Kidney (tissue), 14 donors: ENCODE results near the gene FBXL7. TPM values are rescaled to one million over a fixed set of nuclear protein-coding genes. Genes with fewer than 3 reads are reported as not detected.

Source experiments
- DNase-seq, 5 donors: peaks; one replicate each; pipeline ENCODE4 v3.0.0-alpha.2; 2013 to 2020
- FAIRE-seq: peaks from 2 replicates; lab custom pipeline; 2012; peaks lifted over from hg19 to GRCh38; lab: Jason Lieb, UNC
- H3K27ac ChIP-seq, 2 donors: one replicate each; pipeline ENCODE4 v1.7.0; 2013; ENCODE audit warnings: low read depth in 2 of 2, low read length in 2 of 2, inconsistent platforms in 1 of 2
- H3K27me3 ChIP-seq: one replicate; pipeline ENCODE4 v1.7.1; 2013; ENCODE audit warnings: low read length, inconsistent platforms; ENCODE audit not compliant: control insufficient read depth, insufficient read depth
- H3K36me3 ChIP-seq, 3 donors: one replicate each; pipeline versions ENCODE4 v1.7.0 to v1.7.1; 2013; ENCODE audit warnings: low read length in 3 of 3, control low read depth in 1 of 3, inconsistent platforms in 1 of 3; ENCODE audit not compliant: insufficient read depth in 3 of 3, control insufficient read depth in 2 of 3
- H3K4me1 ChIP-seq, 3 donors: one replicate each; pipeline versions ENCODE4 v1.7.0 to v1.7.1; 2013; ENCODE audit warnings: low read length in 3 of 3, inconsistent platforms in 1 of 3, low read depth in 1 of 3; ENCODE audit not compliant: control insufficient read depth in 2 of 3, insufficient read depth in 2 of 3
- H3K4me3 ChIP-seq, 3 donors: one replicate each; pipeline versions ENCODE4 v1.7.0 to v1.8.1; 2013; ENCODE audit warnings: low read length in 3 of 3, control low read depth in 1 of 3, inconsistent platforms in 1 of 3
- H3K9ac ChIP-seq, 3 donors: one replicate each; pipeline versions ENCODE4 v1.7.0 to v1.7.1; 2013; ENCODE audit warnings: low read length in 3 of 3, control low read depth in 1 of 3, inconsistent platforms in 1 of 3
- H3K9me3 ChIP-seq, 3 donors: one replicate each; pipeline versions ENCODE4 v1.7.0 to v1.7.1; 2013; ENCODE audit warnings: low read length in 3 of 3, control low read depth in 1 of 3, inconsistent platforms in 1 of 3; ENCODE audit not compliant: control insufficient read depth in 2 of 3, insufficient read depth in 1 of 3
- intact Hi-C: fragments of 100-400 bp; cut with DNase I; formaldehyde crosslinking; loops from one replicate; pipeline ENCODE4 v1.11.1; 2022
- polyA plus RNA-seq: library from polyadenylated mRNA; stranded (reverse); fragments of 350-450 nt; fragmentation: Illumina TruSeq; extraction: RNeasy Lipid Tissue Mini Kit (QIAGEN cat#74804); gene quantifications from one replicate; pipeline ENCODE4 v1.2.3, GENCODE V29; 2014; ENCODE audit warnings: low read depth, low replicate concordance; ENCODE audit not compliant: insufficient read depth
- total RNA-seq: library from RNA; stranded (reverse); fragmentation: NEBNext Ultra II Directional; extraction: Animal tissue kit (Norgen Biotek cat#: 25700); gene quantifications from one replicate; pipeline ENCODE4 v1.2.1, GENCODE V29; 2021
- TF ChIP-seq, protein P1 (sequence below): IDR thresholded peaks from 3 replicates; pipeline ENCODE4 v1.5.1; 2012; ENCODE audit warnings: mild to moderate bottlenecking, moderate library complexity, borderline replicate concordance; ENCODE audit not compliant: insufficient read depth; ENCODE audit errors: extremely low read depth
- donor health status: control.
- donor health status: control.
- donor health status: control.
- donor health status: control.
- donor health status: control.
- donor health status: DM: yes; HTN: yes; CAD: no.
- donor health status: Normal renal cell carcinoma (clear cell type).

Gene FBXL7
- total and polyA plus RNA-seq, 2 donors from 2014 or later: 3.9 to 6.1 TPM

DNA sequence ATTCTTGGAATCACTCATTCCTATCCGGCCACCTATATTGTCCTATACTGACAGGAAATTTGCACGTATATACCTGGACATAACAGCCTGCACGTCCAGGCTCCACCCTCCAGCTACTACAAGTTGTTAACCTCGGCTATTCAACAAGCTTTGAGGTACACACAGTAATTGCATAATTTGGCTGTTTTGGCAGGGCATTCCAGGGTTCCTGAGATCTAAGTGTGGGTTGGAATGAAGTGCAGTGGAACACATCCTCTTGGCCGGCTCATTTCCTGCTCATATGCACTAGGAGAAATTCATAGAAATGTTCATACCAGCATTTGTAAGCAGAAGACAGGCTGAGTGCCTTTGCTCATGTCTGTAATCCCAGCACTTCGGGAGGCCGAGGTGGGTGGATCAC, 222.3 kb downstream of the FBXL7 start:
- TF ChIP-seq, protein P1, sequence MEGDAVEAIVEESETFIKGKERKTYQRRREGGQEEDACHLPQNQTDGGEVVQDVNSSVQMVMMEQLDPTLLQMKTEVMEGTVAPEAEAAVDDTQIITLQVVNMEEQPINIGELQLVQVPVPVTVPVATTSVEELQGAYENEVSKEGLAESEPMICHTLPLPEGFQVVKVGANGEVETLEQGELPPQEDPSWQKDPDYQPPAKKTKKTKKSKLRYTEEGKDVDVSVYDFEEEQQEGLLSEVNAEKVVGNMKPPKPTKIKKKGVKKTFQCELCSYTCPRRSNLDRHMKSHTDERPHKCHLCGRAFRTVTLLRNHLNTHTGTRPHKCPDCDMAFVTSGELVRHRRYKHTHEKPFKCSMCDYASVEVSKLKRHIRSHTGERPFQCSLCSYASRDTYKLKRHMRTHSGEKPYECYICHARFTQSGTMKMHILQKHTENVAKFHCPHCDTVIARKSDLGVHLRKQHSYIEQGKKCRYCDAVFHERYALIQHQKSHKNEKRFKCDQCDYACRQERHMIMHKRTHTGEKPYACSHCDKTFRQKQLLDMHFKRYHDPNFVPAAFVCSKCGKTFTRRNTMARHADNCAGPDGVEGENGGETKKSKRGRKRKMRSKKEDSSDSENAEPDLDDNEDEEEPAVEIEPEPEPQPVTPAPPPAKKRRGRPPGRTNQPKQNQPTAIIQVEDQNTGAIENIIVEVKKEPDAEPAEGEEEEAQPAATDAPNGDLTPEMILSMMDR: no peak
- Histone ChIP-seq H3K36me3 (no peaks in the 10 kb centered on the region), H3K9me3 (peaks cover 0 to 5% (median 4%) of the 10 kb centered on the region in 3 donors), H3K27ac (no peak overlapping the region), H3K27me3 (no peaks in the 10 kb centered on the region), H3K4me3 (no peak overlapping the region), H3K4me1 (no peaks in the 10 kb centered on the region), H3K9ac (no peak overlapping the region)
- DNase-seq (no peak), FAIRE-seq (no peak)
- intact Hi-C loops: no loop called here

DNA sequence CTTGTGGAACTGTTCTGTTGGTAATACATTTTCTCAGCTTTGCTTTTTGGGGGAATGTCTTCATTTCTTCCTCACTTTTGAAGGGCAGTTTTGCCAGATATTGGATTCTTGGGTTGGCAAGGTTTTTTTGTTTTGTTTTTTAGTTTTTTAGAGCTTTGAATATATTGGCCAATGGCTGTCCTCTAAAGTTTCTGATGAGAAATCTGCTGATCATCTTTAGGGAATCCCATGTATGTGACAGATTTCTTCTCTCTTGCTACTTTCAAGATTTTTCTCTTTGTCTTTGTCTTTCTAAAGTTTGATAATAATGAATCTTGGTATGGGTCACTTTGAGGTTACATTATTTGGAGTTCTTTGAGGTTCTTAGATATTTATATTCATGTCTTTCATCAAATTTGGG, 227.4 kb downstream of the FBXL7 start:
- H3K27me3 ChIP-seq: no peaks in the 10 kb centered on the region
- TF ChIP-seq, protein P1: no peak
- no peak overlapping the region for H3K9ac ChIP-seq
- DNase-seq: no peak
- no peak for FAIRE-seq
- peaks cover 0 to 12% (median 7%) of the 10 kb centered on the region in 3 donors for H3K9me3 ChIP-seq
- no peak overlapping the region for H3K27ac ChIP-seq
- H3K4me1 ChIP-seq: no peaks in the 10 kb centered on the region
- intact Hi-C loops: no loop called here
- H3K4me3 ChIP-seq: no peak overlapping the region
- H3K36me3 ChIP-seq: no peaks in the 10 kb centered on the region

DNA sequence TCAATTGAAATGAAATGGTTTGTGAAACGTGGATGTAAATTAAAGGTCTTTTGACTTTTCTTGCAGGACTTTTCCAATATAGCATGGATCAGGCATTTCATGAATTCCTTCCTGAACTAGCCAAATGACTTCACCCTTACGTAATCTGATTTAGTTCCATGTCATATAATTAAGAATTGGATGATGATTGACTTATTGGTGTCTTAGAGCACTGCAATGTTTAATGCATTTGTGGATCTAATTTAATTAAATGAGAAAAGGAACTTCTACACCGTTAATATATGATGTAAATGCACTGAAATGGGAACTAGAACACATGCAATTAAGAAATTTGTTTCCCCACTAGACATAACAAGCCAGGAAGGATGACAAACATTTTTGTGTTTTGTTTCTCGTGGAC, 228.8 kb downstream of the FBXL7 start:
- FAIRE-seq (no peak), DNase-seq (no peak)
- Histone ChIP-seq H3K9ac (no peak overlapping the region), H3K27me3 (no peaks in the 10 kb centered on the region), H3K36me3 (no peaks in the 10 kb centered on the region), H3K4me3 (no peak overlapping the region), H3K9me3 (peaks cover 0 to 12% (median 7%) of the 10 kb centered on the region in 3 donors), H3K4me1 (no peaks in the 10 kb centered on the region), H3K27ac (no peak overlapping the region)
- TF ChIP-seq, protein P1: no peak
- intact Hi-C loops: no loop called here

DNA sequence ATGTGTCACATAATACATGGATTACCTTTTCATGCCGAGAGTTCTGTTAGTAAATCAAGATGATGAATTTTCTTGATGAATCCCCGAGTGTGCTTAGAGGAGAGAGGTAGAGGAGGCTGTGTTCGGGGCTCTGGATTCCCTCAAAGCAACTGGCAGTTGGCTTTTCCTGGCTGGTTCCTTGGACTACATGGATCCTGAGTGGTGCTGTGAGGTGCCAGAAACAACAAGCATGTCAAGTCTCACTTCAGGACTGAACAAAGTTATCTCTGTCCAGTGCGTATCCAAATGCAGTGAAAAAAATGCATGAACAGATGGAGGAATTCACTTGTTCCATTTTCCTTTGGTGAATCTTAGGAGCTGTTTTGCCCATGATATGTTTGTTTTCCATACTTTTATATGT, 231.7 kb downstream of the FBXL7 start:
- no peaks in the 10 kb centered on the region for H3K27me3 ChIP-seq
- no peak overlapping the region for H3K4me3 ChIP-seq
- H3K36me3 ChIP-seq: no peaks in the 10 kb centered on the region
- intact Hi-C loops: no loop called here
- no peak for DNase-seq
- peaks cover 0 to 8% (median 5%) of the 10 kb centered on the region in 3 donors for H3K9me3 ChIP-seq
- H3K9ac ChIP-seq: no peak overlapping the region
- TF ChIP-seq, protein P1: no peak
- H3K4me1 ChIP-seq: no peaks in the 10 kb centered on the region
- no peak for FAIRE-seq
- no peak overlapping the region for H3K27ac ChIP-seq
